H1 (cell line): ENCODE measurements around the gene CXCL1. TPM values are rescaled to one million over a fixed set of nuclear protein-coding genes. Genes with fewer than 3 reads are reported as not detected.

Experiments used
- CTCF ChIA-PET: fragments of 300-600 bp; sonication (Branson Sonifier 250); formaldehyde crosslinking; loops from one replicate; lab custom pipeline; 2021; ENCODE audit not compliant: partially characterized antibody; lab: Charles Lee
- POLR2A ChIA-PET: fragments of 300-600 bp; sonication (Branson Sonifier 250); formaldehyde crosslinking; loops from one replicate; lab custom pipeline; 2021; ENCODE audit warnings: inconsistent platforms; ENCODE audit not compliant: partially characterized antibody; lab: Charles Lee
- DNase-seq, 2 experiments: peaks; one replicate each; pipeline versions ENCODE4 v3.0.0 to v3.0.0-alpha.2; 2010 to 2022; ENCODE audit warnings: low spot score in 2 of 2, low read depth in 1 of 2, mixed read lengths in 1 of 2
- FAIRE-seq: peaks from 2 replicates; lab custom pipeline; 2011; peaks lifted over from hg19 to GRCh38; lab: Jason Lieb, UNC
- H2AFZ ChIP-seq: 2 replicates; pipeline ENCODE4 v1.8.1; 2012; ENCODE audit warnings: low read length, inconsistent platforms
- H2AK5ac ChIP-seq: 2 replicates; pipeline ENCODE4 v1.6.1; 2013; ENCODE audit warnings: low read depth, low read length
- H2BK120ac ChIP-seq: replicated peaks from 2 replicates; pipeline ENCODE3; 2013; ENCODE audit warnings: low read depth, low read length, inconsistent platforms
- H2BK12ac ChIP-seq: 2 replicates; pipeline ENCODE4 v1.6.1; 2013; ENCODE audit warnings: low read depth, low read length
- H2BK15ac ChIP-seq: 2 replicates; pipeline ENCODE4 v1.6.1; 2013; ENCODE audit warnings: low read length
- H2BK20ac ChIP-seq: 2 replicates; pipeline ENCODE4 v1.6.1; 2013; ENCODE audit warnings: low read length
- H2BK5ac ChIP-seq: 2 replicates; pipeline ENCODE4 v1.6.1; 2013; ENCODE audit warnings: low read depth, low read length
- H3K14ac ChIP-seq: 2 replicates; pipeline ENCODE4 v1.6.1; 2013; ENCODE audit warnings: inconsistent platforms; ENCODE audit not compliant: insufficient read length
- H3K18ac ChIP-seq: 2 replicates; pipeline ENCODE4 v1.6.1; 2013; ENCODE audit warnings: low read length; ENCODE audit errors: extremely low read depth
- H3K23ac ChIP-seq: 2 replicates; pipeline ENCODE4 v1.6.1; 2013; ENCODE audit warnings: inconsistent platforms; ENCODE audit not compliant: insufficient read length
- H3K23me2 ChIP-seq: 2 replicates; pipeline ENCODE4 v1.6.1; 2013; ENCODE audit warnings: low read depth, low read length
- H3K27ac ChIP-seq: 2 replicates; pipeline ENCODE4 v1.6.1; 2011; ENCODE audit warnings: low read depth, low read length, inconsistent platforms
- H3K27me3 ChIP-seq, 4 experiments: replicated peaks in 1 of 4; 1 replicate in 1 of 4; 2 replicates in 3 of 4; pipeline versions ENCODE4 v1.6.1 to v1.8.1; 2011 to 2013; ENCODE audit warnings: low read length in 3 of 4, mild to moderate bottlenecking in 3 of 4, inconsistent platforms in 2 of 4, mixed read lengths in 2 of 4, moderate library complexity in 1 of 4; ENCODE audit not compliant: control insufficient read depth in 3 of 4, insufficient read depth in 3 of 4; ENCODE audit errors: extremely low read depth in 1 of 4
- H3K36me3 ChIP-seq, 4 experiments: 2 replicates each; pipeline versions ENCODE4 v1.6.1 to v1.8.1; 2011 to 2013; ENCODE audit warnings: mild to moderate bottlenecking in 4 of 4, low read length in 3 of 4, moderate library complexity in 2 of 4, control low read depth in 1 of 4, inconsistent platforms in 1 of 4; ENCODE audit not compliant: insufficient read depth in 4 of 4, control insufficient read depth in 2 of 4
- H3K4ac ChIP-seq: replicated peaks from 2 replicates; pipeline ENCODE3; 2013; ENCODE audit warnings: low read length, low read depth, mixed read lengths, inconsistent platforms; ENCODE audit not compliant: insufficient read length
- H3K4me1 ChIP-seq, 4 experiments: replicated peaks in 1 of 4; 1 replicate in 1 of 4; 2 replicates in 3 of 4; pipeline versions ENCODE4 v1.6.1 to v1.8.1; 2011 to 2013; ENCODE audit warnings: low read length in 3 of 4, inconsistent platforms in 2 of 4, mixed read lengths in 1 of 4; ENCODE audit not compliant: insufficient read depth in 4 of 4, control insufficient read depth in 3 of 4
- H3K4me2 ChIP-seq, 2 experiments: 2 replicates each; pipeline versions ENCODE4 v1.6.1 to v1.8.1; 2011 to 2013; ENCODE audit warnings: low read depth in 2 of 2, low read length in 2 of 2, control low read depth in 1 of 2, inconsistent platforms in 1 of 2, mild to moderate bottlenecking in 1 of 2; ENCODE audit not compliant: insufficient read depth in 1 of 2
- H3K4me3 ChIP-seq, 4 experiments: fragments of 200-600, 300-600 bp in 1 of 4; sonication (generic), shearing (Covaris generic), sonication (Bioruptor Twin) in 1 of 4; 2 replicates each; pipeline versions ENCODE4 v1.5.1 to v1.8.1; 2011 to 2016; ENCODE audit warnings: low read length in 4 of 4, low read depth in 3 of 4, control low read depth in 2 of 4, inconsistent platforms in 2 of 4, mild to moderate bottlenecking in 2 of 4, mixed read lengths in 1 of 4, moderate library complexity in 1 of 4; ENCODE audit not compliant: insufficient read depth in 2 of 4; ENCODE audit errors: extremely low read depth in 1 of 4
- H3K56ac ChIP-seq: replicated peaks from 2 replicates; pipeline ENCODE3; 2013; ENCODE audit warnings: low read depth, mild to moderate bottlenecking, mixed read lengths, low read length, inconsistent platforms; ENCODE audit not compliant: insufficient read length
- H3K79me1 ChIP-seq: 2 replicates; pipeline ENCODE4 v1.6.1; 2013; ENCODE audit warnings: low read depth, low read length, control low read depth
- H3K79me2 ChIP-seq, 2 experiments: 2 replicates each; pipeline versions ENCODE4 v1.6.1 to v1.8.1; 2012 to 2013; ENCODE audit warnings: low read length in 2 of 2, mild to moderate bottlenecking in 2 of 2, inconsistent platforms in 1 of 2; ENCODE audit not compliant: insufficient read depth in 2 of 2, control insufficient read depth in 1 of 2
- H3K9ac ChIP-seq, 4 experiments: replicated peaks in 1 of 4; 1 replicate in 1 of 4; 2 replicates in 3 of 4; pipeline versions ENCODE4 v1.6.1 to v1.8.1; 2011 to 2013; ENCODE audit warnings: low read depth in 3 of 4, low read length in 3 of 4, control low read depth in 2 of 4, mild to moderate bottlenecking in 2 of 4, moderate library complexity in 2 of 4, inconsistent platforms in 1 of 4; ENCODE audit errors: extremely low read depth in 1 of 4
- H3K9me3 ChIP-seq, 2 experiments: 2 replicates each; pipeline versions ENCODE4 v1.6.1 to v1.8.1; 2012 to 2013; ENCODE audit warnings: mild to moderate bottlenecking in 2 of 2, moderate library complexity in 2 of 2, control low read depth in 1 of 2, inconsistent platforms in 1 of 2, low read depth in 1 of 2, low read length in 1 of 2, mixed read lengths in 1 of 2; ENCODE audit not compliant: insufficient read depth in 2 of 2
- H4K20me1 ChIP-seq, 2 experiments: replicated peaks in 1 of 2; 2 replicates each; pipeline versions ENCODE3 to v1.8.1; 2011 to 2013; ENCODE audit warnings: inconsistent platforms in 2 of 2, low read length in 2 of 2, mild to moderate bottlenecking in 1 of 2; ENCODE audit not compliant: insufficient read depth in 2 of 2, control insufficient read depth in 1 of 2
- H4K5ac ChIP-seq: 2 replicates; pipeline ENCODE4 v1.6.1; 2013; ENCODE audit warnings: low read length, low read depth, mixed read lengths, inconsistent platforms; ENCODE audit not compliant: insufficient read length
- H4K8ac ChIP-seq: 2 replicates; pipeline ENCODE4 v1.8.0; 2013; ENCODE audit warnings: mild to moderate bottlenecking, moderate library complexity, low read length, inconsistent platforms; ENCODE audit not compliant: insufficient read depth; ENCODE audit errors: extremely low read depth
- H4K91ac ChIP-seq: replicated peaks from 2 replicates; pipeline ENCODE3; 2013; ENCODE audit warnings: low read length, mixed read lengths, inconsistent platforms; ENCODE audit not compliant: insufficient read length
- CEBPB ChIP-seq: IDR thresholded peaks from 2 replicates; pipeline ENCODE4 v1.6.1; 2012; ENCODE audit warnings: low read depth, low read length
- CTBP2 ChIP-seq: IDR thresholded peaks from 2 replicates; pipeline ENCODE4 v1.7.0; 2011; ENCODE audit warnings: borderline replicate concordance, mild to moderate bottlenecking, moderate library complexity, mixed read lengths, low read length; ENCODE audit not compliant: insufficient read depth, insufficient read length
- NANOG ChIP-seq: IDR thresholded peaks from 2 replicates; pipeline ENCODE4 v1.6.1; 2011; ENCODE audit warnings: low read length, low read depth, mild to moderate bottlenecking, inconsistent platforms; ENCODE audit not compliant: insufficient read depth, poor library complexity, severe bottlenecking
- TEAD4 ChIP-seq: IDR thresholded peaks from 2 replicates; pipeline ENCODE4 v1.6.1; 2012; ENCODE audit warnings: low read depth, low read length, inconsistent platforms, mixed read lengths
- polyA plus RNA-seq, 7 experiments: library from polyadenylated mRNA; depleted of rRNA in 3 of 7; stranded (reverse) in 5 of 7; unstranded in 2 of 7; fragments of >200 nt in 5 of 7; fragments of 200-250 nt in 2 of 7; gene quantifications; 1 replicate in 5 of 7; 2 replicates in 1 of 7; 4 replicates in 1 of 7; pipeline versions ENCODE4 v1.2.1 to v1.2.3, GENCODE V29; 2011 to 2013; ENCODE audit warnings: missing spikeins in 2 of 7, mixed read lengths in 2 of 7
- total RNA-seq: library from RNA; stranded (reverse); fragmentation: NEBNext Ultra II Directional; extraction: Animal tissue kit (Norgen Biotek cat#: 25700); gene quantifications from 2 replicates; pipeline ENCODE4 v1.2.1, GENCODE V29; 2021

The CXCL1 gene
- total and polyA plus RNA-seq, 2 of the 8 experiments (the other 6 are each of a cell fraction or from before 2014, with no cell fraction given) = 0.77 to 0.80 TPM

DNA sequence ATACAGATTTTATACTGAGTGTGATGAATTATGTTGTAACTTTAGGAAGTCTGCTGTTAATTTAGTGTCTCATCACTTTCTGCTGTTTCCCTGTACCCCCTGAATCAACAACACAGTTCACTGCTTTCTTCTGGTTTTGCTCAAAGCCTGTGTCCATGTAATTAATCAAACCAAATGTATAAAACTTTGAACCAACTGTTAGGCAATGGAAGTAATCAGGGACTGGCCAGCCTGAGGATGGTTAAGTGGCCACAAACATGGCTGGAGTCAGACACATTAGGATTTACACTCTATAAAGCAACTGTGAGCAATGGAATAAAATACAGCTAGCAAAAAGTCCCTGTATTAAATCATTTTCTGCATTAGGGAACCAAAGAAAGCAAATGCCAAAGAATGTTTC, 42.6 kb downstream of the CXCL1 start:
- Histone ChIP-seq H3K56ac (no peak overlapping the region), H3K4me2 (no peak overlapping the region), H2BK15ac (no peak overlapping the region), H2BK20ac (no peak overlapping the region), H3K27ac (no peak overlapping the region), H3K79me2 (no peaks in the 10 kb centered on the region), H2BK120ac (no peak overlapping the region), H3K23me2 (no peaks in the 10 kb centered on the region), H3K4ac (no peak overlapping the region), H4K8ac (no peak overlapping the region), H3K27me3 (no peaks in the 10 kb centered on the region), H2BK5ac (no peak overlapping the region), H3K14ac (no peak overlapping the region), H2AK5ac (no peak overlapping the region), H4K20me1 (no peaks in the 10 kb centered on the region), H3K79me1 (no peaks in the 10 kb centered on the region), H3K23ac (no peak overlapping the region), H3K36me3 (no peaks in the 10 kb centered on the region), H3K4me3 (no peak overlapping the region), H3K9me3 (no peaks in the 10 kb centered on the region), H3K4me1 (no peaks in the 10 kb centered on the region), H3K18ac (no peak overlapping the region), H4K5ac (no peak overlapping the region), H2AFZ (peak overlapping the region; percentile 66; the same call in 1 of the 2 replicates), H4K91ac (no peak overlapping the region), H2BK12ac (no peak overlapping the region), H3K9ac (no peak overlapping the region)
- CTCF ChIA-PET = no interaction called here
- FAIRE-seq (no peak), DNase-seq (no peak)
- POLR2A ChIA-PET = no interaction called here
- TF ChIP-seq TEAD4 = no peak
- no peak for TF ChIP-seq CEBPB
- no peak for TF ChIP-seq CTBP2
- TF ChIP-seq NANOG = no peak
